Stimulated activated memory B cell treated with anti-CD40 and anti-IgM and Interleukin-4, amounts not matched to agents 10 μg/mL and 1 μg/mL and 100 μg/mL, for 72 hours (primary cell): ENCODE data around the gene SLC6A18.

ENCODE experiments used
- ATAC-seq: fragments of 150-1000 bp; cut with Tn5 transposase; 2 replicates; pipeline ENCODE4 v1.10.0; 2021
- H3K27ac Mint-ChIP-seq: one replicate; pipeline ENCODE4 v1.8.0; 2022; ENCODE audit warnings: mild to moderate bottlenecking, mixed read lengths
- H3K27me3 Mint-ChIP-seq: one replicate; pipeline ENCODE4 v1.8.0; 2022; ENCODE audit warnings: mixed read lengths
- H3K36me3 Mint-ChIP-seq: one replicate; pipeline ENCODE4 v1.8.0; 2022; ENCODE audit warnings: mixed read lengths
- H3K4me1 Mint-ChIP-seq: one replicate; pipeline ENCODE4 v1.8.0; 2022; ENCODE audit warnings: mixed read lengths
- H3K4me3 Mint-ChIP-seq: one replicate; pipeline ENCODE4 v1.8.0; 2022; ENCODE audit warnings: mild to moderate bottlenecking, moderate library complexity, mixed read lengths
- H3K9me3 Mint-ChIP-seq: one replicate; pipeline ENCODE4 v1.8.0; 2022; ENCODE audit warnings: mixed read lengths

Gene SLC6A18

GRCh38 chr5:1242733-1243486 is 17.7 kb downstream of the SLC6A18 start:
- Mint-ChIP-seq H3K36me3 (no peaks in the 10 kb centered on the region), H3K27ac (no peak overlapping the region), H3K27me3 (peaks cover 52% of the 10 kb centered on the region), H3K4me3 (no peak overlapping the region), H3K9me3 (no peaks in the 10 kb centered on the region), H3K4me1 (no peaks in the 10 kb centered on the region)
- ATAC-seq, result no peak

- no peak overlapping the region for H3K4me3 Mint-ChIP-seq
- H3K36me3 Mint-ChIP-seq, result no peaks in the 10 kb centered on the region
- no peaks in the 10 kb centered on the region for H3K9me3 Mint-ChIP-seq
- H3K4me1 Mint-ChIP-seq, result no peaks in the 10 kb centered on the region
- ATAC-seq, result peak; percentile 3
- H3K27me3 Mint-ChIP-seq, result peaks cover 59% of the 10 kb centered on the region
- no peak overlapping the region for H3K27ac Mint-ChIP-seq
These were observed 18.4 kb downstream of the SLC6A18 start for GRCh38 chr5:1243487-1244130.

- ATAC-seq, result no peak
- H3K27me3 Mint-ChIP-seq, result peaks cover 62% of the 10 kb centered on the region
- H3K36me3 Mint-ChIP-seq, result no peaks in the 10 kb centered on the region
- H3K9me3 Mint-ChIP-seq, result no peaks in the 10 kb centered on the region
- no peaks in the 10 kb centered on the region for H3K4me1 Mint-ChIP-seq
- H3K27ac Mint-ChIP-seq, result no peak overlapping the region
- H3K4me3 Mint-ChIP-seq, result no peak overlapping the region
These were observed 19.1 kb downstream of the SLC6A18 start for GRCh38 chr5:1244255-1244654.

GRCh38 chr5:1244976-1245375 is 19.8 kb downstream of the SLC6A18 start:
- H3K9me3 Mint-ChIP-seq, result no peaks in the 10 kb centered on the region
- ATAC-seq, result no peak
- no peaks in the 10 kb centered on the region for H3K36me3 Mint-ChIP-seq
- peaks cover 62% of the 10 kb centered on the region for H3K27me3 Mint-ChIP-seq
- no peak overlapping the region for H3K4me3 Mint-ChIP-seq
- no peaks in the 10 kb centered on the region for H3K4me1 Mint-ChIP-seq
- H3K27ac Mint-ChIP-seq, result no peak overlapping the region

- ATAC-seq, result no peak
- no peaks in the 10 kb centered on the region for H3K4me1 Mint-ChIP-seq
- H3K27me3 Mint-ChIP-seq, result peaks cover 61% of the 10 kb centered on the region
- no peaks in the 10 kb centered on the region for H3K9me3 Mint-ChIP-seq
- H3K36me3 Mint-ChIP-seq, result no peaks in the 10 kb centered on the region
- H3K27ac Mint-ChIP-seq, result no peak overlapping the region
- no peak overlapping the region for H3K4me3 Mint-ChIP-seq
These were observed 20.9 kb downstream of the SLC6A18 start for GRCh38 chr5:1245905-1246576.

GRCh38 chr5:1246711-1247431 is 21.7 kb downstream of the SLC6A18 start:
- Mint-ChIP-seq H3K4me1 (no peaks in the 10 kb centered on the region), H3K27ac (no peak overlapping the region), H3K4me3 (no peak overlapping the region), H3K27me3 (peaks cover 54% of the 10 kb centered on the region), H3K9me3 (no peaks in the 10 kb centered on the region), H3K36me3 (no peaks in the 10 kb centered on the region)
- no peak for ATAC-seq

GRCh38 chr5:1247811-1248210 is 22.6 kb downstream of the SLC6A18 start:
- no peak for ATAC-seq
- Mint-ChIP-seq H3K9me3 (no peaks in the 10 kb centered on the region), H3K36me3 (no peaks in the 10 kb centered on the region), H3K27me3 (peaks cover 49% of the 10 kb centered on the region), H3K27ac (no peak overlapping the region), H3K4me1 (no peaks in the 10 kb centered on the region), H3K4me3 (no peak overlapping the region)

GRCh38 chr5:1249366-1250280 is 24.4 kb downstream of the SLC6A18 start:
- no peak overlapping the region for H3K27ac Mint-ChIP-seq
- no peak overlapping the region for H3K4me3 Mint-ChIP-seq
- H3K36me3 Mint-ChIP-seq, result no peaks in the 10 kb centered on the region
- ATAC-seq, result no peak
- H3K9me3 Mint-ChIP-seq, result no peaks in the 10 kb centered on the region
- H3K27me3 Mint-ChIP-seq, result peaks cover 32% of the 10 kb centered on the region
- H3K4me1 Mint-ChIP-seq, result peaks cover 2% of the 10 kb centered on the region

- H3K36me3 Mint-ChIP-seq, result no peaks in the 10 kb centered on the region
- no peak overlapping the region for H3K4me3 Mint-ChIP-seq
- no peaks in the 10 kb centered on the region for H3K9me3 Mint-ChIP-seq
- no peak overlapping the region for H3K27ac Mint-ChIP-seq
- peaks cover 19% of the 10 kb centered on the region for H3K27me3 Mint-ChIP-seq
- ATAC-seq, result no peak
- peaks cover 9% of the 10 kb centered on the region for H3K4me1 Mint-ChIP-seq
These were observed 26.7 kb downstream of the SLC6A18 start for GRCh38 chr5:1251678-1252580.

- Mint-ChIP-seq H3K27ac (no peak overlapping the region), H3K4me1 (peaks cover 9% of the 10 kb centered on the region), H3K9me3 (no peaks in the 10 kb centered on the region), H3K36me3 (no peaks in the 10 kb centered on the region), H3K4me3 (no peak overlapping the region), H3K27me3 (peaks cover 12% of the 10 kb centered on the region)
- no peak for ATAC-seq
These were observed 27.5 kb downstream of the SLC6A18 start for GRCh38 chr5:1252681-1253080.

- Mint-ChIP-seq H3K4me3 (no peak overlapping the region), H3K36me3 (no peaks in the 10 kb centered on the region), H3K27ac (no peak overlapping the region), H3K4me1 (peaks cover 9% of the 10 kb centered on the region), H3K27me3 (peaks cover 6% of the 10 kb centered on the region), H3K9me3 (no peaks in the 10 kb centered on the region)
- ATAC-seq, result no peak
These were observed 28.4 kb downstream of the SLC6A18 start for GRCh38 chr5:1253456-1254105.

- Mint-ChIP-seq H3K4me1 (peaks cover 9% of the 10 kb centered on the region), H3K36me3 (no peaks in the 10 kb centered on the region), H3K4me3 (no peak overlapping the region), H3K9me3 (no peaks in the 10 kb centered on the region), H3K27ac (no peak overlapping the region), H3K27me3 (peaks cover 9% of the 10 kb centered on the region)
- no peak for ATAC-seq
These were observed 29.0 kb downstream of the SLC6A18 start for GRCh38 chr5:1254196-1254595.

- Mint-ChIP-seq H3K27ac (no peak overlapping the region), H3K9me3 (no peaks in the 10 kb centered on the region)
- ATAC-seq, result no peak
These were observed 29.9 kb downstream of the SLC6A18 start for GRCh38 chr5:1255081-1255561.

More at GRCh38 chr5:1255081-1255561, 29.9 kb downstream of the SLC6A18 start:
- H3K27me3 Mint-ChIP-seq, result peaks cover 9% of the 10 kb centered on the region
- no peaks in the 10 kb centered on the region for H3K36me3 Mint-ChIP-seq
- peaks cover 9% of the 10 kb centered on the region for H3K4me1 Mint-ChIP-seq
- H3K4me3 Mint-ChIP-seq, result no peak overlapping the region
